Heart left ventricle (tissue), 13 donors: Measurements from ENCODE around the gene SMTNL1.

Experiments used
- POLR2A ChIP-seq, 2 donors: fragments of 450-650 bp; IDR thresholded peaks; one replicate each; pipeline ENCODE4 v1.6.1; 2017; ENCODE audit warnings: antibody characterized with exemption in 2 of 2, mild to moderate bottlenecking in 2 of 2, moderate library complexity in 2 of 2
- TF ChIP-seq, protein P1 (sequence below), 12 donors: fragments of 200-600 bp; sonication (generic) in 4 of 12; IDR thresholded peaks; one replicate each; pipeline versions ENCODE4 v1.5.0 to v1.8.0; 2018 to 2022; ENCODE audit warnings: antibody characterized with exemption in 12 of 12, mild to moderate bottlenecking in 5 of 12
- donor health status: ischemic (EF 13 %, LVEDD 7.1; RV severe dilation, severe dysfunction).
- donor health status: DM: no; HTN: yes; CAD: no.
- donor health status: DM: no; HTN: no; CAD: no.
- donor health status: ischemic (EF 25% LVEDD 6.9; RV normal size, moderate dysfunction).
- donor health status: ischemic (EF 25% LVEDD 5.7; RV mildly dilated, moderate dysfunction).
- donor health status: ischemic (EF 35%, LVEDD 5.7; RV mildly dilated, moderate dysfunction).
- donor health status: nonischemic (EF 11% LVEDD 7.7; RV severe dilation, severe dysfunction).
- donor health status: DM: yes; HTN: yes; CAD: no.
- donor health status: PGD.
- donor health status: ischemic (EF 29% LVEDD 5.4; RV normal size, mild dysfunction).
- donor health status: nonischemic (EF 23%, LVEDD 6.1; RV moderate dilation, normal function).

DNA sequence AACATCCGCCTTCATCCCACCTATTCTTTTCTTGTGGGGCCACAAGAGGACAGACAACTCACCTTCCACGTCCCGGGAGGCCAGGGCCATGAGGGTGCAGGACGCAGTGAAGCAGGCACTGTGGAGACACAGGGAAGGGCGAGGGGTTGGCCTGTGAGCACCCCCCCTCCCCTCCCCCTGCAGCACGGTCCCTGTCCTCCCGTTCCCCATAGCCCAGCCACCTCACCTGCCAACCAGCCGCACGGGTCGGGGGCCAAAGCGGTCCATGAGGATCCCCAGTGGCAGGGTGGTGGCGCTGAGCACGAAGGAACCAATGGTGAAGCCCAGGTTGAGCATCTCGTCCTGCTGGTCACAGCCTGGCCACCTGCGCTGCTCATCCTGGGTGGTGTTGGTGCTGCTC lies 36.5 kb upstream of the SMTNL1 start:
- TF ChIP-seq, protein P1, sequence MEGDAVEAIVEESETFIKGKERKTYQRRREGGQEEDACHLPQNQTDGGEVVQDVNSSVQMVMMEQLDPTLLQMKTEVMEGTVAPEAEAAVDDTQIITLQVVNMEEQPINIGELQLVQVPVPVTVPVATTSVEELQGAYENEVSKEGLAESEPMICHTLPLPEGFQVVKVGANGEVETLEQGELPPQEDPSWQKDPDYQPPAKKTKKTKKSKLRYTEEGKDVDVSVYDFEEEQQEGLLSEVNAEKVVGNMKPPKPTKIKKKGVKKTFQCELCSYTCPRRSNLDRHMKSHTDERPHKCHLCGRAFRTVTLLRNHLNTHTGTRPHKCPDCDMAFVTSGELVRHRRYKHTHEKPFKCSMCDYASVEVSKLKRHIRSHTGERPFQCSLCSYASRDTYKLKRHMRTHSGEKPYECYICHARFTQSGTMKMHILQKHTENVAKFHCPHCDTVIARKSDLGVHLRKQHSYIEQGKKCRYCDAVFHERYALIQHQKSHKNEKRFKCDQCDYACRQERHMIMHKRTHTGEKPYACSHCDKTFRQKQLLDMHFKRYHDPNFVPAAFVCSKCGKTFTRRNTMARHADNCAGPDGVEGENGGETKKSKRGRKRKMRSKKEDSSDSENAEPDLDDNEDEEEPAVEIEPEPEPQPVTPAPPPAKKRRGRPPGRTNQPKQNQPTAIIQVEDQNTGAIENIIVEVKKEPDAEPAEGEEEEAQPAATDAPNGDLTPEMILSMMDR (IDR thresholded peaks at IDR 0.05): no peak
- TF ChIP-seq POLR2A (IDR thresholded peaks at IDR 0.05): no peak
